Measurements from ENCODE around the gene PRAC1.

Gene PRAC1

DNA sequence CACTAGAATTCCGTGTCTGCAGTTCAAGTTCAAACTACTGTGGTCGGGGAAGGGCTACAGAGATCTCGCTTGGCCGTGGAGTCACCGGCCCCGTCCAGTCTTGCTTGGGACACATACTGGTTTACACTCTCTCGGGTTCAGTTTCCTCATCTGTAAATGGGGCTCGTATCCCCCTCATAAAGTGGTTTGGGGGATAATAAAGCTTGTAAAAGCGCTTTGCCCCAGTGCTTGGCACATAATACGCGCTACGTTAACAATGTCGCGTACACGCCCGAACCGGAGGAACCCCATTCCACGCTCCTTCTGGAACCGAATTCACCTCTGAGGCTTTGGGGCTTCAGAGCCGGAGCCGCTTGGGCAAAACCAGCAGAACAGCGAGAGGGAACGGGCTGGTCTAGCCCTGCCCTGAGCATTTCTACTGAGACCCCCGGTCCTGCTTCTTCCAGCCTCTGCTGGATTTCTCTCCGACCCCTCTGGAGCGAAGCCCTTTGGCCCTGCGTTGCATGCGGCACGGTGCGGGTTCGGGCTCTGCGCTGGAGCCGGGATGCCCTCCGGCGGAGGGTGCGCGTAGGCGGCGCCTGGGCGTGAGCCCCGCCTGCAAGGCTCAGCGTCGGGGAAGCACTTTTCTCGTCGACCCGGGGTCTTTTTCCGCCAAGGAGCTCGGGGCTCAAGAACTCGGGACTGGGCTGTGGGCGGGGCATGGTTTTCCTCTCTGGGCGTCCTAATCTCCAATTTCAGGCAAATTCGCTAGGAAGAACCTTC lies 32.4 kb upstream of the PRAC1 start:
- H3K4me3 ChIP-seq (ENCODE audit: low read length): no peak overlapping the region
- no peaks in the 10 kb centered on the region for H3K36me3 ChIP-seq (ENCODE audit: control insufficient read depth, insufficient read depth, low read length)
- no peak for DNase-seq (ENCODE audit: low read depth, low spot score)
- H3K27me3 ChIP-seq (ENCODE audit: control insufficient read depth, insufficient read depth, low read length): peaks cover 85% of the 10 kb centered on the region
- H3K27ac ChIP-seq (ENCODE audit: low read length): no peak overlapping the region
- no CpG with 5 or more reads among the region's 52 CpGs for WGBS (ENCODE audit: insufficient coverage, insufficient read length)
- H3K4me1 ChIP-seq (ENCODE audit: control insufficient read depth, insufficient read depth, low read length): no peaks in the 10 kb centered on the region
- H3K9me3 ChIP-seq (ENCODE audit: control insufficient read depth, insufficient read depth, low read length): no peaks in the 10 kb centered on the region

DNA sequence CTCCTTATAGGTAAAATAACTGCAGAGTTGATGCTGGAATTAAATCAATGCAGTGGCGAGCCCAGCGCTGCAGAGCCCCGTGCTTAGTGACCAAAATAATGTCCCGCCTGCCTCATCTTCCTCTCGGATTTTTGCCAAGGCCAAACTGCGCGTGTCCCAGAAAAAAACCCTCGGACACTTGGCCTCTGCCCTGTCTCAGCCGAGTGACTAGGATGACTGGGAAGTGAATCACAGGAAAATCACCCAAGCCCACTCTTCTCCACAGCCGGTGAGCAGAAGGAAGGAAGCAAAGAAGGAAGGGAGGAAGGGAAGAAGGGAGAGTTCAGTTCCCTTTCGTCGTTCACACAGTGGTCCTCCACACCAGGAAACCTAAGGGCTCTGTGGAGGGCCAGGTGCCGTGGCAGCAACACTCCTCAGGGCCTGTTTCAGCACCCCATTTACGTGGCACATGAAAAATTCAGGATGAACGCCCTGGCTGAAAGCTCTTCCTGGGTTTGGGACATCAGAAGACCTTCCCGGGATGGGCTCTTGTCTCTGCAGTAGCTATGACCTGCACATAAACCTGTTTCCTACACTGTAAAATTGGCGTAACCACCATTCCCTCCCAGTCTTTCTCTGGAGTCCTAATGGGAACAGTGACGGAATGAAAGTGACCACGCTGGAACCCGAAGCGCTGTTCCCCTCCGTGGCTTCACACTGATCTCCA lies 31.6 kb upstream of the PRAC1 start:
- no peak for DNase-seq (ENCODE audit: low read depth, low spot score)
- H3K27ac ChIP-seq (ENCODE audit: low read length): no peak overlapping the region
- no peaks in the 10 kb centered on the region for H3K9me3 ChIP-seq (ENCODE audit: control insufficient read depth, insufficient read depth, low read length)
- no peaks in the 10 kb centered on the region for H3K36me3 ChIP-seq (ENCODE audit: control insufficient read depth, insufficient read depth, low read length)
- no peak overlapping the region for H3K4me3 ChIP-seq (ENCODE audit: low read length)
- peaks cover 90% of the 10 kb centered on the region for H3K27me3 ChIP-seq (ENCODE audit: control insufficient read depth, insufficient read depth, low read length)
- WGBS (ENCODE audit: insufficient coverage, insufficient read length): no CpG with 5 or more reads among the region's 22 CpGs
- H3K4me1 ChIP-seq (ENCODE audit: control insufficient read depth, insufficient read depth, low read length): no peaks in the 10 kb centered on the region

- H3K4me1 ChIP-seq (ENCODE audit: control insufficient read depth, insufficient read depth, low read length): no peaks in the 10 kb centered on the region
- H3K4me3 ChIP-seq (ENCODE audit: low read length): no peak overlapping the region
- WGBS (ENCODE audit: insufficient coverage, insufficient read length): no CpG with 5 or more reads among the region's 43 CpGs
- no peak overlapping the region for H3K27ac ChIP-seq (ENCODE audit: low read length)
- H3K9me3 ChIP-seq (ENCODE audit: control insufficient read depth, insufficient read depth, low read length): no peaks in the 10 kb centered on the region
- H3K27me3 ChIP-seq (ENCODE audit: control insufficient read depth, insufficient read depth, low read length): peaks cover 92% of the 10 kb centered on the region
- no peaks in the 10 kb centered on the region for H3K36me3 ChIP-seq (ENCODE audit: control insufficient read depth, insufficient read depth, low read length)
- DNase-seq (ENCODE audit: low read depth, low spot score): no peak
Observed at GRCh38 chr17:48752399-48753288, 30.3 kb upstream of the PRAC1 start.

- no peak for DNase-seq (ENCODE audit: low read depth, low spot score)
- Histone ChIP-seq H3K36me3 (ENCODE audit: control insufficient read depth, insufficient read depth, low read length) (no peaks in the 10 kb centered on the region), H3K27ac (ENCODE audit: low read length) (no peak overlapping the region), H3K9me3 (ENCODE audit: control insufficient read depth, insufficient read depth, low read length) (no peaks in the 10 kb centered on the region), H3K4me3 (ENCODE audit: low read length) (no peak overlapping the region), H3K4me1 (ENCODE audit: control insufficient read depth, insufficient read depth, low read length) (no peaks in the 10 kb centered on the region), H3K27me3 (ENCODE audit: control insufficient read depth, insufficient read depth, low read length) (peaks cover 92% of the 10 kb centered on the region)
- no CpG with 5 or more reads among the region's 13 CpGs for WGBS (ENCODE audit: insufficient coverage, insufficient read length)
Observed at GRCh38 chr17:48751733-48752398, 29.5 kb upstream of the PRAC1 start.

GRCh38 chr17:48751172-48751571 lies 28.9 kb upstream of the PRAC1 start:
- H3K36me3 ChIP-seq (ENCODE audit: control insufficient read depth, insufficient read depth, low read length): no peaks in the 10 kb centered on the region
- no peaks in the 10 kb centered on the region for H3K9me3 ChIP-seq (ENCODE audit: control insufficient read depth, insufficient read depth, low read length)
- WGBS (ENCODE audit: insufficient coverage, insufficient read length): no CpG with 5 or more reads among the region's 3 CpGs
- H3K4me1 ChIP-seq (ENCODE audit: control insufficient read depth, insufficient read depth, low read length): no peaks in the 10 kb centered on the region
- no peak overlapping the region for H3K4me3 ChIP-seq (ENCODE audit: low read length)
- H3K27ac ChIP-seq (ENCODE audit: low read length): no peak overlapping the region
- no peak for DNase-seq (ENCODE audit: low read depth, low spot score)
- peaks cover 93% of the 10 kb centered on the region for H3K27me3 ChIP-seq (ENCODE audit: control insufficient read depth, insufficient read depth, low read length)

DNA sequence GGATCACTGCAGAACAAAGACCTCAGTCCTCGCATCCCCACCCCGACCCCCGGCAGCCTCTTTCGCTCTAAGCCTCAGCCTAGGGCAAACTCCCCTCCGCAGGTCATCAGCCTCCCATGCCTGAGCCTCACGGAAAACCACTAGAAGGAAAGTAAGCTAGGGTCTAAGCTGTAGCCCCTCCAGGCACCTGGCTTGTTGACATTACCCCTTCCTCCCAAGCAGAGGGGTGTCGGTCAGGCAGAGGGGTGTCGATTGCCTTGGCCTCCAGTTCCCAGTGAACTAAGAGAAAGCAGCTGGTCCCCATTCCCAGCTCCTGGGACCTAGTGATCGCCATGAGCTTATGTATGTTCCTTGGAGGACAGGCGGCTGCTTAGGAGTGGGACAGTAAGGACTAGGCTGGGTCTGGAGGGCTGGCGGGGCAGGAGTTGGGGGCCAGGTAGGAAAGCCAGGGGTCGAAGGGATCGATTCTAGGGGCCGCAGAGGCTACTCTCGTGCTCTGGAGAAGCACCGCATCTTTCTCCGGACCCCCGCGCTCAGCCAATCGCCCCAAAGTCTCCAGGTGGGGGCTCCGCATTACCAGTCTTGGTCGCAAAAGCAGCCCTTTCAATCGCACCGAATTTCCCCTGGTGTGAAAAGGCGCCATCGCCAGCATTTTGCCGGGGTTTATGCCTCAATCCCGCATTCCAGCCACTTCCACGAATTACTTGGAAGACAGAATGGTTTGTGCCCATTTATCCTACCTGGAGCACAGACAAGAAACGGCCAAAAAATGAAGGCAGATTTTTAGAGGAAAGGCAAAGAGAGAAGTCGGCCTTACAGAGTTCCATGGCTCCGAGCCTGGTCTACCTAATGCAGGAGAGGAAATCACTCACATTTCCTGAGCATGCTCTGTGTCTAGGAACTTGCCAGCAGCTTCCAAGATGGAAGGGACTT lies 27.6 kb upstream of the PRAC1 start:
- Histone ChIP-seq H3K9me3 (ENCODE audit: control insufficient read depth, insufficient read depth, low read length) (no peaks in the 10 kb centered on the region), H3K27me3 (ENCODE audit: control insufficient read depth, insufficient read depth, low read length) (peaks cover 93% of the 10 kb centered on the region), H3K4me3 (ENCODE audit: low read length) (no peak overlapping the region), H3K36me3 (ENCODE audit: control insufficient read depth, insufficient read depth, low read length) (no peaks in the 10 kb centered on the region), H3K27ac (ENCODE audit: low read length) (no peak overlapping the region), H3K4me1 (ENCODE audit: control insufficient read depth, insufficient read depth, low read length) (no peaks in the 10 kb centered on the region)
- WGBS (ENCODE audit: insufficient coverage, insufficient read length): no CpG with 5 or more reads among the region's 32 CpGs
- DNase-seq (ENCODE audit: low read depth, low spot score): no peak

GRCh38 chr17:48748718-48749566 lies 26.6 kb upstream of the PRAC1 start:
- H3K27me3 ChIP-seq (ENCODE audit: control insufficient read depth, insufficient read depth, low read length): peaks cover 93% of the 10 kb centered on the region
- H3K9me3 ChIP-seq (ENCODE audit: control insufficient read depth, insufficient read depth, low read length): no peaks in the 10 kb centered on the region
- H3K27ac ChIP-seq (ENCODE audit: low read length): no peak overlapping the region
- no peak for DNase-seq (ENCODE audit: low read depth, low spot score)
- H3K4me1 ChIP-seq (ENCODE audit: control insufficient read depth, insufficient read depth, low read length): no peaks in the 10 kb centered on the region
- no peaks in the 10 kb centered on the region for H3K36me3 ChIP-seq (ENCODE audit: control insufficient read depth, insufficient read depth, low read length)
- no peak overlapping the region for H3K4me3 ChIP-seq (ENCODE audit: low read length)
- 100% methylated on average over 3 of the region's 16 CpGs for WGBS (ENCODE audit: insufficient coverage, insufficient read length)

- Histone ChIP-seq H3K36me3 (ENCODE audit: control insufficient read depth, insufficient read depth, low read length) (no peaks in the 10 kb centered on the region), H3K27me3 (ENCODE audit: control insufficient read depth, insufficient read depth, low read length) (peaks cover 93% of the 10 kb centered on the region), H3K4me1 (ENCODE audit: control insufficient read depth, insufficient read depth, low read length) (no peaks in the 10 kb centered on the region), H3K4me3 (ENCODE audit: low read length) (no peak overlapping the region), H3K27ac (ENCODE audit: low read length) (no peak overlapping the region), H3K9me3 (ENCODE audit: control insufficient read depth, insufficient read depth, low read length) (no peaks in the 10 kb centered on the region)
- DNase-seq (ENCODE audit: low read depth, low spot score): no peak
- no CpG with 5 or more reads among the region's 53 CpGs for WGBS (ENCODE audit: insufficient coverage, insufficient read length)
Observed at GRCh38 chr17:48747445-48748363, 25.4 kb upstream of the PRAC1 start.

Measured in iPS DF 6.9 (cell line).